Activated CD4-positive, CD25-positive, alpha-beta regulatory T cell (primary cell): ENCODE results near the gene CDRT4.
"Not testable (repeated sequence)": the region's sequence is repeated elsewhere in the genome, so short reads cannot be mapped to it uniquely, and the experiment has no call there.

Experiments used
- DNase-seq, 4 experiments: peaks; one replicate each; lab custom pipeline; 2025; lab: John Stamatoyannopoulos, UW

The CDRT4 gene

GRCh38 chr17:15467592-15467991, at the start of gene CDRT4:
Gene CDRT4, minus strand, starts transcription at chr17:15467621. Its CDS starts 27,383 bp downstream, at chr17:15440238.
- DNase-seq: no peak

DNA sequence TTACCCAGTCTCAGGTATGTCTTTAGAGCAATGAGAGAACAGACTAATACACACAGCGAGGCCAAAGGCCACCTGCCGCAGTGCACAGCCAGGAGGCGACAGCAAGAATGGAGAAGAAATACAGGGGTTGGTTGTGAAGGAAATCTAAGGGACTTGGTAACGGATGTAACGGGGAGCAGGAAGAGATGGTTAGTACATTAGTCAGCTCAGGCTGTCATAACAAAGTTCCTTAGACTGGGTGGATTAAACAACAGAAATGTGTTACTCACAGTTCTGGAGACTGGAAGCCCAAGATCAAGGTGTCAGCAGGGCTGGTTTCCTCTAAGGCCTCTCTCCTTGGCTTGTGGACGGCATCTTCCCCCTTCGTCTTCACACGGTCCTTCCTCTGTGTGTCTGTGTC, 48.7 kb upstream of the CDRT4 start:
- DNase-seq: no peak

GRCh38 chr17:15514469-15514868, 47.0 kb upstream of the CDRT4 start:
- no peak for DNase-seq

DNA sequence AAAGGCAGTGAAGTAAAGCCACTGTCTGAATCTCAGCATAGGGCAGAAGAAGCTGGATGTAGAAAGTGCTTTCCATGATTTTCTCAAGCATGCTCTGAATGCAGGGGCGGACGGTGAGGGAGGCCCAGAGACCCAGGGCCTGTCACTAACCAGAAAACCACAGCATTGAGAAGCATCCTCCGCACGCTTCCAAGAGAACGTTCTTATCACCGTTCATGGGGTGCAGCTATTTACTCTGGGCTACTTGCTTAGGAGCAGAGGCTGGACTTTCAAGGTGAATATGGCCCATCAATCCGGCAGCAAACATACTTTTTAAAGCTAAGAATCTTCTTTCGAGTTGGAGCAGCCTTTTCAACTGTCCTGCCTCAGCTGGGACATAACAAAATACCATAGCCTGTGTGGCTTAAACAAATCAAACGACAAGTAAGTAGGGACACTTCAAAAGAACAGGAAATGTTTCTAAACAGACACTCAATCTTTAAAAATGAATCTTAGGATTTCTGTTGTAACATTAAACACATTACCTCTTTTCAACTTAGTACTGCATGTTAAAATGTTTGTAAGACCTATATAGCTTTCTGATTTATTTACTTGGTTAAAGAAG, 46.5 kb upstream of the CDRT4 start:
- DNase-seq: no peak

DNA sequence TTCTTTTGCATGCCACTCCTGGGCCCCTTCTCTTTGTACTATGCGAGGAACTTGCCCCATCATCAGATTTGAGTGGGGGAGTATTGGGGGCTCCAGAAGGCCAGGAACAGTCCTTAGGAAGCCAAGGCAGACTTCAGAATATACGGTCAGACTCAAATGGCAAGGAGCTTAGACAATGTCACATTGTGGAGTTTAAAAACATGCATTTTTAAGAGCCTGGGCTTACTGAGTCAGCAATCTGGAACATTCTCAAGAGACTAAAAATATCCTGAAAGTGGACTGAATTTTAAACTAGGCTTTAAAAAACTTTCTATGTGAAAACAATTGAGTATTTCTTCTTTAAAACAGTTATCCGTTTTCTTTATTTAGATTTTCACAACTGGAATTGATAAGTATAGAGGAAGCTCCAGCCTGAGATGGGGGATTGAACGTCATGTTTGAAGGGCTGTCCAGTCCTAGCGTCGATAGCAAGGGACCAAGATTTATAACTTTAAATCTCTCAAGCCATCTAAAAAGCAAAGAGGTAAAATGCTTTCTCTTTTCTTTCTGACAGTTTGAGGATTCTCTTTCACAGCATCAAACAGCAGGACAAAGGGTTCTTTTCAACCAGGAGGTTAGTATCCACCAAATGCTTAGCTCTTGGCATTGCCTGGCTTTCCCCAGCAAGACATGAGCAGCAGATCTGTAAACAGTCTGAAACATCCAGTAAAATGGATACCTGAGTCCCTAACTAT, 45.8 kb upstream of the CDRT4 start:
- DNase-seq: no peak

DNA sequence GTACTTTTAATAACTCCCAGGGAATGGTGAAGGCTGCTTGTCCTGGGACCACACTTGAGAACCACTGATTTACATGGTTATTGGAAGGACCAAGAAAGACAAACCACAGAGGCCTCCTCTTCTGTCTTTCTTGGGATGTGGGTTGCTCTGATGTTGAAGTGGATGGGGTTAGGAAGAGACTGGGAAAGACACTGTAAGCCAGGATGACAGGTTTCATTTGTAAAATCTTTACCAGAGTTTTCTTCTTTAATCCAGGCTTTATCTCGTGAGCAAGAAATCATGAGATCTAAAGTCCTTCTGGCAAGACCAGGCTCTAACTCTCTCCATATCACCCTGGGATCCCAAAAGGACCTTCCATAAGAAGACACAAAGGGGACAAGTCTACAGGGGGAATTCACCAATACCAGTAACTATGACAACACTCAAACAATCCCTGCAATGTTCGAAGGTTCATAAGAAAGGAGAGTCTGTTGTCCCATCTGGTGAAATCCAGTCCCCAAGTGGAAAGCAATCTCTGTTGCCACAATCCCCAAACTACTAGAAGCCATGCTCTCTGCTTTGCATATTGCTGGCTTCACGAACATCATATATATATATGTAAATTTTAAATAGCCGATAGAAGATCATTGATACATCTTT, 44.8 kb upstream of the CDRT4 start:
- DNase-seq: no peak

DNA sequence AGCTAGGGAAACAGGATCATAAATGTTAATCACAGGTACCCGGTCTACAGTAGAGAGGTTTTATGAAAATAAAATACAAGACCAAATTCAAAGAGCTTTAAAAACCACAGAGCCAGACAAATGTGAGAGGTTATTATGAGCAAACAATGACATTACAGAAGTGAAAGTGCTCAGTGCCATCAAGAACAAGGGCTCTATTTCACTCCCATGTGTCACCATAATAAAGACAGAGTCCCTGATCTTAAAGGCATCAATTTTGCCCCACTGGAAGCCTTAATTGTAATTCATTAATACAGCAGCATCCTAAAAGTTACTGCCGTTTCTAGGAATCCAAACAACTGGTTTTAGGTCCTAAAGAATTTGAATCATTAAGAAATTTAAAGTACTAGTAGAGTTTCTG, 43.7 kb upstream of the CDRT4 start:
- DNase-seq: no peak

GRCh38 chr17:15510361-15510760, 42.9 kb upstream of the CDRT4 start:
- DNase-seq: no peak

- DNase-seq: no peak
These were observed 41.7 kb upstream of the CDRT4 start for GRCh38 chr17:15509095-15509494.

- no peak for DNase-seq
These were observed 41.0 kb upstream of the CDRT4 start for GRCh38 chr17:15508466-15508865.

- no peak for DNase-seq
These were observed 40.5 kb upstream of the CDRT4 start for GRCh38 chr17:15507896-15508295.

GRCh38 chr17:15507001-15507400, 39.6 kb upstream of the CDRT4 start:
- DNase-seq: no peak

GRCh38 chr17:15505708-15506107, 38.3 kb upstream of the CDRT4 start:
- not testable (repeated sequence) for DNase-seq

GRCh38 chr17:15503731-15504130, 36.3 kb upstream of the CDRT4 start:
- no peak for DNase-seq

DNA sequence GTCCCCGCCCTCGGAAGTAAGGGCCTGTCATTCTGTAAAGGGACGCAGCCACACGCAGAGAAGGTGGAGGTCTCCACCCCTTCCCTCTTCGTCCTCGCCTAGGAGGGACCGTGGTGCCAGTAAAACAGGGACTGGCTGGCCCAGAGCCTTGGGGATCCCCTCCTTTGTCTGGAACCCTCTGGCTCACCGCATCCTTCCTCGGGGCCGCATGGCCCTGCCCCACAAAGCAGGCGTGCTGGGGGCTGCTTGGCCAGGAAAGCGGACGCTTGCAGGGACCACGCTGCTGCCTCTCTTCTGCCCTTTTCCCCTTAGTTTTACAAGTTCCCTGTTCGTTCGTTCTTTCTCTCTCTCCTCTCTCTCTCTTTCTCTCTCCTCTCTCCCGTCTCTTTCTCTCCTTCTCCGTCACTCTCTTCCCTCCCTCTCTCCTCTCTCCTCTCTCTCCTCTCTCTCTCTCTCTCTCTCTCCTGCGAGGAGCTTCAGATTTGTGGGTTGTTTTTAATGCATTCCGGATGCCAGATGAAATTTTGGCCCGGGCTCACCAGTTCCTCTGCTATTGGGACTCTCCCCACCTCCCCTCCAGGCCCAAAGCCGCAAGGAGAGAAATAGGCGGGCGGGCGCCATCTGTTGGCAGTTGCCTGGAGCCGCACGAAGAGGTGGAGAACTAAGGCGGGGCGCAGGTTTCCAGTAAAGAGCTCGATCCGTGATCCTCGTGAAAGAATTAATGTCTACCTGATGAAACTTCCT, 35.1 kb upstream of the CDRT4 start:
- peak; percentile 9 to 52 (median 30) for DNase-seq

DNA sequence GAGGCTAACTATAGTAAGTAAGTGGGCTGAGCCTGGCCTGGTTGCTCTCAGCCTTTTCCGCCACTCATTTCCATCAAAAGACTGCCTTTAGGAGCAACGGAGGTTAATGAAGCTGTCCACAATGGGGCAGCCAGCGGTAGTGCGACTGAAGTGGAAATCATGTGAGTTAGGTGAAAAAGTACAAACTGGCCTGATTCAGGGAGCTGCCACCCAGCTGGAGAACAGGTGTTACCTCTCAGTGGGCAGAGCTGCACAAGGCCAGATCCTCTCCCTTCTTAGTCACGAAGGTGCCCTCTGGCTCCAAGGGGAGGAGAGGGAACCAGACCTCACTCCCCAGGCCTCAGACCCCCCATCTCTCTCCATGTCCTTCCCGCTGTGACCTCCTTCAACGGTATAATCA, 34.4 kb upstream of the CDRT4 start:
- DNase-seq: no peak

GRCh38 chr17:15501282-15501681, 33.9 kb upstream of the CDRT4 start:
- DNase-seq: no peak

GRCh38 chr17:15498107-15498506, 30.7 kb upstream of the CDRT4 start:
- no peak for DNase-seq

- DNase-seq: no peak
These were observed 29.6 kb upstream of the CDRT4 start for GRCh38 chr17:15496735-15497670.

GRCh38 chr17:15494821-15495220, 27.4 kb upstream of the CDRT4 start:
- no peak for DNase-seq

DNA sequence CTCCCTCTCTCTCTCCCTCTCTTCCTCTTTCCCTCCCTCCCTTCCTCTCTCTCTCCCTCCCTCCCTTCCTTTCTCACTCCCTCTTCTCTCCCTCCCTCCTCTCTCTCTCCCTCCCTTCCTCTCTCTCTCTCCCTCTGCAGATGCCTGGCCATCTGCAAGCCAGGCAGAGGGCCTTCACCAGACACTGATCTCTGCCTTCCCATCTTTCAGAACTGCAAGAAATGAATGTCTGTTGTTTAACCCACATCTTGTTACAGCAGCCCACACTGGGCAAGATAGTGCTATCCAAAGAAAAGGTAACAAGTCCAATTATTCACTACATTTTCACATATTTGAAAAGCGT, 26.2 kb upstream of the CDRT4 start:
- no peak for DNase-seq
